Lower leg skin (tissue), 4 donors: ENCODE data around the gene NUDT1. TPM values are rescaled to one million over a fixed set of nuclear protein-coding genes. Genes with fewer than 3 reads are reported as not detected.

Experiments used
- DNase-seq, 2 donors: peaks; one replicate each; pipeline ENCODE4 v3.0.0-alpha.2; 2019; ENCODE audit warnings: low spot score in 2 of 2
- H3K4me3 ChIP-seq: fragments of 200-600 bp; sonication (generic); 2 replicates; pipeline ENCODE4 v1.5.1; 2017; ENCODE audit warnings: mild to moderate bottlenecking, low read depth; ENCODE audit not compliant: poor library complexity, severe bottlenecking
- POLR2A ChIP-seq, 2 donors: fragments of 450-650 bp; IDR thresholded peaks; one replicate each; pipeline ENCODE4 v1.6.1; 2016 to 2017; ENCODE audit warnings: antibody characterized with exemption in 2 of 2, mild to moderate bottlenecking in 1 of 2, moderate library complexity in 1 of 2
- WGBS, 2 donors: methylation state at CpG; one replicate each; pipeline ENCODE4 v1.1.5; 2018; 5-methylcytosine and 5-hydroxymethylcytosine counted together
- intact Hi-C: fragments of 100-400 bp; cut with DNase I; formaldehyde crosslinking; loops from one replicate; pipeline ENCODE4 v1.15.0; 2023; ENCODE audit warnings: low total_unique reads
- total RNA-seq, 4 donors: library from RNA; depleted of rRNA; stranded (reverse); fragments of >200 nt; gene quantifications; one replicate each; pipeline ENCODE4 v1.1.0, GENCODE V29; 2016
- TF ChIP-seq, protein P1 (sequence below), 3 donors: fragments of 450-650 bp; IDR thresholded peaks; one replicate each; pipeline ENCODE4 v1.5.1; 2016; ENCODE audit warnings: antibody characterized with exemption in 3 of 3, mild to moderate bottlenecking in 3 of 3, moderate library complexity in 2 of 3

Gene NUDT1
- total RNA-seq, 4 donors from 2014 or later, result 33.2 to 43.1 (median 35.8) TPM

- no peak for TF ChIP-seq POLR2A (IDR thresholded peaks at IDR 0.05)
- TF ChIP-seq, protein P1, sequence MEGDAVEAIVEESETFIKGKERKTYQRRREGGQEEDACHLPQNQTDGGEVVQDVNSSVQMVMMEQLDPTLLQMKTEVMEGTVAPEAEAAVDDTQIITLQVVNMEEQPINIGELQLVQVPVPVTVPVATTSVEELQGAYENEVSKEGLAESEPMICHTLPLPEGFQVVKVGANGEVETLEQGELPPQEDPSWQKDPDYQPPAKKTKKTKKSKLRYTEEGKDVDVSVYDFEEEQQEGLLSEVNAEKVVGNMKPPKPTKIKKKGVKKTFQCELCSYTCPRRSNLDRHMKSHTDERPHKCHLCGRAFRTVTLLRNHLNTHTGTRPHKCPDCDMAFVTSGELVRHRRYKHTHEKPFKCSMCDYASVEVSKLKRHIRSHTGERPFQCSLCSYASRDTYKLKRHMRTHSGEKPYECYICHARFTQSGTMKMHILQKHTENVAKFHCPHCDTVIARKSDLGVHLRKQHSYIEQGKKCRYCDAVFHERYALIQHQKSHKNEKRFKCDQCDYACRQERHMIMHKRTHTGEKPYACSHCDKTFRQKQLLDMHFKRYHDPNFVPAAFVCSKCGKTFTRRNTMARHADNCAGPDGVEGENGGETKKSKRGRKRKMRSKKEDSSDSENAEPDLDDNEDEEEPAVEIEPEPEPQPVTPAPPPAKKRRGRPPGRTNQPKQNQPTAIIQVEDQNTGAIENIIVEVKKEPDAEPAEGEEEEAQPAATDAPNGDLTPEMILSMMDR (IDR thresholded peaks at IDR 0.05), result no peak
- intact Hi-C loops, result no loop called here
- no peak overlapping the region for H3K4me3 ChIP-seq
- DNase-seq, result no peak
- 82% methylated on average over 24 to 27 of the region's 27 CpGs for WGBS, 2 donors
Observed at GRCh38 chr7:2249744-2250323, 7.8 kb downstream of the NUDT1 start.

DNA sequence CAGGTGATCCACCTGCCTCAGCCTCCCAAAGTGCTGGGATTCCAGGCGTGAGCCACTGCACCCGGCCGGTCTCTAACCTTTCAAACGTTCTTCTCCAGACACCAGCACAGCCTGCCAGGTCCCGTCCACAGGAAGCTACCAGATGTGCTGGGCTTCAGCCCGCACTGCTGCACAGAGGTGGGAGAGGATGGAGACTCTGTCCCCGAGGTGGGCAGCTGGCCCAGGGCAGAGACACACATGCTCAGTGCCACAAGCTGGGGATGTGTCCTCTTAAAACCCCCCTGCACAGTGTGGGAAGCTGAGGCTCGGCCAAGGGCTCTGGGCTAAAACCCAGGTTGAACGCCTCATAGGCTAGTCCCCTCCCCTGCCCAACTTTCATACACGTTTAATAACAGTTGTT is 9.4 kb downstream of the NUDT1 start:
- intact Hi-C loops, result no loop called here
- H3K4me3 ChIP-seq, result no peak overlapping the region
- DNase-seq, result no peak
- 78 to 81% methylated on average over 10 of the region's 10 CpGs for WGBS, 2 donors
- TF ChIP-seq POLR2A (IDR thresholded peaks at IDR 0.05), result no peak
- TF ChIP-seq, protein P1 (IDR thresholded peaks at IDR 0.05), result no peak

DNA sequence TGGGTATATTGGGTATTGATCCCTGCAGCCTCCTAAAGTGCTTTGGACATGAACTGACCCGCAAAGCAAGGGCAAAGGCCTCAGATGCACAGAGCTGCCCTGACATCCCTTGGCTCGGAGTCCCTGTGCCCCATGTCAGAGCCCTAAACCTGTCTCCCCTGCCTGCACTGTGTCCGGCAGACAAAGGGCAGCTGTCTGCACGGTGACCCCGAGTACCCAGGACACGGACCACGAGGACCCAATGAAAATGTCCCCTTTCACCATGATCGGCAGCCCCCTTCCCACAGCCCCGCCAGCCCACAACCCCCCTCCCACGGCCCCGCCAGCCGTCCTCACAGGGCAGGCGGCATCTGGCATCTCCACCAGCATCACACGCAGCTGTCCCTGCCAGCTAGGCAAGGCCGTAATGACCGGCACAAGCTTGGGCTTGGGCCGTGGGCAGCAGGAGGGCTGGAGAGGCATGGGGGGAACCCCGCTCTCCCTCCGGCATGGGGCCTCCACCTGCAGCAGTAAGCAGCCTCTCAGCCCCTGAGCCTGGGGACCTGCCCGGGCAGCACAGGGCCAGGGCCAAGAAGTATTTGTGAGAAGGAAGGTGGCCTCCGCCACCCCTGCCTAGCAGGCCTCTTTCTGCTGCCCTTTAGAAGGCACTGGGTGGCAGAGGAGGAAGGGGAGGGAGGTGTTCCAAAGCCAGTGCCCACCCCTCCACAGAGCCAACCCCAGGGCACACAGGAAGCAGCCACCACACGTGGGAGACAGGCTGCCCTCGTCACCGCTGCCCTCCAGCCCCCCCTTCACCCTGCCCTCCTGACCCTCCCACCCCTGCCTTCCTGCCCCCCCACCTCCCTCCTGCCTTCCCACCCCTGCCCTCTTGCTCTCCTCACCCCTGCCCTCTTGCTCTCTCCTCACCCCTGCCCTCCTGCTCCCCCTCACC is 10.1 kb downstream of the NUDT1 start:
- intact Hi-C loops, result no loop called here
- H3K4me3 ChIP-seq, result no peak overlapping the region
- DNase-seq, result no peak
- 81 to 84% methylated on average over 21 to 23 of the region's 24 CpGs for WGBS, 2 donors
- TF ChIP-seq POLR2A (IDR thresholded peaks at IDR 0.05), result no peak
- TF ChIP-seq, protein P1 (IDR thresholded peaks at IDR 0.05), result no peak

DNA sequence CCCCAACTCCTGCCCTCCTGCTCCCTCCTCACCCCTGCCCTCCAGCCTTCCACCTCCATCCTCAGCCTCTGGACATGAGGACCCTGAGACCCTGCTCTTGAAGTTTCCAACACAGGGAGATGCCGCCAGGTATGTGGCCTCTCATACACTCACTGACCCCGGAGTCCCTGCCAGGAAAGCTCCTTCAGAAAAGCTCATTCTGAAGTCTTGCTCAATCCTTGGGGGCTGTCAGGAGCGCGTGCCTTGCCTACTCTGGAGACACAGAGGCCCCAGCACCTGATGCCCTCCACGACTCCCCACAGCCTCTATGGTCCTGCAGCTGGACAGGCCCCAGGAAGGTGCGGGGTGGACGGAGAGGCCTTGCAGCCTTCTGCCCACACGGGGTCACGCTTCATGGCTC is 11.0 kb downstream of the NUDT1 start:
- DNase-seq, result no peak
- TF ChIP-seq POLR2A (IDR thresholded peaks at IDR 0.05), result no peak
- TF ChIP-seq, protein P1 (IDR thresholded peaks at IDR 0.05), result no peak
- intact Hi-C loops, result no loop called here
- WGBS, 2 donors, result 88 to 92% methylated on average over 9 of the region's 9 CpGs
- H3K4me3 ChIP-seq, result no peak overlapping the region

DNA sequence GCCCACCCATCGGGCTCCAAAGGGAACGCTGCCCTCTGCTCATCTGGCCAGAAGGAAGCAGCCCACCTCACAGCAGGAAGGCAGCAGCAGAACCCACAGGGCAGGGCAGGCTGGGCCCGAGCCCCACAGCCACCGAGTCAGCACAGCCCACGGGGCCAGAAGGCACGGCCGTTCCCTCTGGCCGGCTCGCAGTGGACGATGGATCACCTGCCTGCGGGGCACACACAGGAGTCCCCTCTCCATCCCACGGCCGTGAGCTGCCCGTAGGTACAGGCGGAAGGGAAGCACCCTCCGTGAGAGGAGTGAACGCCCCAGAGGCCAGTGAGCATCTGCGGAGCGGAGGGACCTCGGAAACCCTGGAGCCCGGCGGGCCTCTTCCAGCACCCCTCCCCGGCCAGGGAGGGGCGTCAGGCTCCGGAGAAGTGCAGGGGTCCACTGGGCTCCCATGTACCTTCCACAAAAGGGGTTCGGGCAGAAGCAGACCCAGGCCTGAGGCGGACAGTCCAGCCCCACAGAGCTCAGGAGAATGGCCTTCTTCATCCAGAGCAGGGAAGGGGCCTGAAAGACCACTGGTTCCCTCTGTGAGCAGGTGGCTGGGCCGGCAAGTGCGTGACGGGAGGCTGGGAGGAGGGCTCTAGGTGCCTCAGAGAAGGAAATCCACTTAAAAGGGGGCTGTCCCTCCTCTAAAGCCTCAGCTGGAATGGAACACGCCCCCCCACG is 11.7 kb downstream of the NUDT1 start:
- no peak for DNase-seq
- intact Hi-C loops, result no loop called here
- no peak overlapping the region for H3K4me3 ChIP-seq
- TF ChIP-seq, protein P1 (IDR thresholded peaks at IDR 0.05), result no peak
- TF ChIP-seq POLR2A (IDR thresholded peaks at IDR 0.05), result no peak
- WGBS, 2 donors, result 89 to 91% methylated on average over 29 to 32 of the region's 32 CpGs
